HEK293 (cell line): ENCODE measurements around the gene DMBT1.

ENCODE experiments used
- CTCF ChIA-PET: fragments of 350-600 bp; formaldehyde crosslinking; extraction: SDS; loops from one replicate; lab custom pipeline; 2021; ENCODE audit warnings: antibody characterized with exemption; lab: Yijun Ruan, JAX
- POLR2A ChIA-PET: fragments of 300-600 bp; formaldehyde crosslinking; extraction: SDS; loops from one replicate; lab custom pipeline; 2020; ENCODE audit warnings: antibody characterized with exemption, inconsistent platforms; lab: Yijun Ruan, JAX
- H3K27ac ChIP-seq: fragments of 200-500 bp; sonication (Bioruptor generic); 2 replicates; pipeline ENCODE4 v1.5.1; 2014; ENCODE audit warnings: low read depth, low read length, control low read depth, inconsistent platforms; ENCODE audit errors: extremely low read depth
- H3K36me3 ChIP-seq, 2 experiments: fragments of 200-500 bp in 1 of 2; sonication (Bioruptor generic) in 1 of 2; 1 replicate in 1 of 2; 2 replicates in 1 of 2; pipeline ENCODE4 v1.5.1; 2014 to 2017; ENCODE audit warnings: inconsistent platforms in 2 of 2, low read length in 2 of 2; ENCODE audit not compliant: control insufficient read depth in 2 of 2, insufficient read depth in 1 of 2
- H3K4me1 ChIP-seq: fragments of 200-500 bp; sonication (Bioruptor generic); 2 replicates; pipeline ENCODE4 v1.5.1; 2014; ENCODE audit warnings: mild to moderate bottlenecking, low read length, inconsistent platforms; ENCODE audit not compliant: control insufficient read depth, insufficient read depth
- H3K4me3 ChIP-seq: 2 replicates; pipeline ENCODE4 v1.5.1; 2011; ENCODE audit warnings: low read depth, mild to moderate bottlenecking, control low read depth, low read length, moderate library complexity
- H3K9me3 ChIP-seq: fragments of 200-500 bp; sonication (Bioruptor generic); 2 replicates; pipeline ENCODE4 v1.5.1; 2014; ENCODE audit warnings: low read depth, low read length, inconsistent platforms; ENCODE audit not compliant: control insufficient read depth, insufficient read depth
- BCL11B ChIP-seq: fragments of 450-650 bp; formaldehyde crosslinking; IDR thresholded peaks from 2 replicates; pipeline ENCODE4 v1.5.1; 2016; ENCODE audit warnings: low read depth, missing biosample characterization, missing genetic modification characterization
- EGR2 ChIP-seq: fragments of 450-650 bp; formaldehyde crosslinking; IDR thresholded peaks from 2 replicates; pipeline ENCODE4 v1.5.1; 2016; ENCODE audit warnings: low read depth, missing biosample characterization, missing genetic modification characterization
- KLF10 ChIP-seq: fragments of 450-650 bp; IDR thresholded peaks from 2 replicates; pipeline ENCODE4 v1.5.1; 2018; ENCODE audit warnings: missing biosample characterization, mild to moderate bottlenecking, missing genetic modification characterization
- KLF16 ChIP-seq: fragments of 450-650 bp; formaldehyde crosslinking; IDR thresholded peaks from 2 replicates; pipeline ENCODE4 v1.5.1; 2017; ENCODE audit warnings: missing biosample characterization, missing genetic modification characterization
- PRDM4 ChIP-seq: fragments of 450-650 bp; formaldehyde crosslinking; IDR thresholded peaks from 2 replicates; pipeline ENCODE4 v1.5.1; 2017; ENCODE audit warnings: missing biosample characterization, missing genetic modification characterization
- SCRT2 ChIP-seq: fragments of 450-650 bp; formaldehyde crosslinking; IDR thresholded peaks from 2 replicates; pipeline ENCODE4 v1.5.1; 2016; ENCODE audit warnings: missing biosample characterization, missing genetic modification characterization
- SETDB1 ChIP-seq: IDR thresholded peaks from one replicate; pipeline ENCODE4 v1.6.1; 2017; ENCODE audit warnings: mild to moderate bottlenecking, low read length, moderate library complexity, mixed read lengths; ENCODE audit not compliant: insufficient read length
- ZBTB21 ChIP-seq: fragments of 450-650 bp; formaldehyde crosslinking; IDR thresholded peaks from 2 replicates; pipeline ENCODE4 v1.5.1; 2017; ENCODE audit warnings: missing biosample characterization, missing genetic modification characterization
- ZNF10 ChIP-seq: fragments of 450-650 bp; formaldehyde crosslinking; IDR thresholded peaks from 2 replicates; pipeline ENCODE4 v1.5.1; 2017; ENCODE audit warnings: missing biosample characterization, missing genetic modification characterization
- ZNF132 ChIP-seq: fragments of 450-650 bp; formaldehyde crosslinking; IDR thresholded peaks from 2 replicates; pipeline ENCODE4 v1.5.1; 2017; ENCODE audit warnings: missing biosample characterization, missing genetic modification characterization, borderline replicate concordance
- ZNF138 ChIP-seq: fragments of 450-650 bp; formaldehyde crosslinking; IDR thresholded peaks from 2 replicates; pipeline ENCODE4 v1.5.1; 2016; ENCODE audit warnings: missing biosample characterization, missing genetic modification characterization, borderline replicate concordance
- ZNF239 ChIP-seq: fragments of 450-650 bp; formaldehyde crosslinking; IDR thresholded peaks from 2 replicates; pipeline ENCODE4 v1.5.1; 2016; ENCODE audit warnings: missing biosample characterization, missing genetic modification characterization
- ZNF335 ChIP-seq: fragments of 450-650 bp; formaldehyde crosslinking; conservative IDR thresholded peaks from 2 replicates; pipeline ENCODE4 v1.5.1; 2016; ENCODE audit warnings: missing biosample characterization, missing genetic modification characterization
- ZNF350 ChIP-seq: fragments of 450-650 bp; formaldehyde crosslinking; IDR thresholded peaks from 2 replicates; pipeline ENCODE4 v1.5.0; 2017; ENCODE audit warnings: missing biosample characterization, mild to moderate bottlenecking, missing genetic modification characterization
- ZNF366 ChIP-seq: fragments of 450-650 bp; formaldehyde crosslinking; conservative IDR thresholded peaks from 2 replicates; pipeline ENCODE4 v1.5.1; 2016; ENCODE audit warnings: missing biosample characterization, missing genetic modification characterization
- ZNF433 ChIP-seq: fragments of 450-650 bp; formaldehyde crosslinking; IDR thresholded peaks from 2 replicates; pipeline ENCODE4 v1.5.1; 2016; ENCODE audit warnings: missing biosample characterization, missing genetic modification characterization, low read depth
- ZNF555 ChIP-seq: fragments of 450-650 bp; formaldehyde crosslinking; conservative IDR thresholded peaks from 2 replicates; pipeline ENCODE4 v1.5.1; 2017; ENCODE audit warnings: missing biosample characterization, mild to moderate bottlenecking, missing genetic modification characterization, inconsistent platforms
- ZNF571 ChIP-seq: fragments of 450-650 bp; formaldehyde crosslinking; IDR thresholded peaks from 2 replicates; pipeline ENCODE4 v1.5.0; 2017; ENCODE audit warnings: missing biosample characterization, missing genetic modification characterization
- ZNF777 ChIP-seq: fragments of 450-650 bp; formaldehyde crosslinking; IDR thresholded peaks from 2 replicates; pipeline ENCODE4 v1.5.1; 2017; ENCODE audit warnings: missing biosample characterization, missing genetic modification characterization, borderline replicate concordance
- ZNF830 ChIP-seq: fragments of 450-650 bp; IDR thresholded peaks from 2 replicates; pipeline ENCODE4 v1.5.0; 2018; ENCODE audit warnings: missing biosample characterization, missing genetic modification characterization, low read depth, mild to moderate bottlenecking, moderate library complexity
- ZSCAN23 ChIP-seq: fragments of 450-650 bp; formaldehyde crosslinking; IDR thresholded peaks from 2 replicates; pipeline ENCODE4 v1.5.1; 2016; ENCODE audit warnings: missing biosample characterization, missing genetic modification characterization
- TF ChIP-seq, protein P1 (sequence below): fragments of 450-650 bp; formaldehyde crosslinking; IDR thresholded peaks from 2 replicates; pipeline ENCODE4 v1.5.1; 2016; ENCODE audit warnings: missing biosample characterization, missing genetic modification characterization
- TF ChIP-seq, protein P2 (sequence below): fragments of 450-650 bp; formaldehyde crosslinking; conservative IDR thresholded peaks from 2 replicates; pipeline ENCODE4 v1.5.1; 2016; ENCODE audit warnings: low read depth, missing biosample characterization, missing genetic modification characterization
- TF ChIP-seq, protein P3 (sequence below): fragments of 450-650 bp; formaldehyde crosslinking; IDR thresholded peaks from 2 replicates; pipeline ENCODE4 v1.5.1; 2016; ENCODE audit warnings: missing biosample characterization, missing genetic modification characterization

The DMBT1 gene

GRCh38 chr10:122688293-122688989 is 127.9 kb downstream of the DMBT1 start:
- no peak for TF ChIP-seq ZNF571 (tag by site-specific recombination)
- no peak for TF ChIP-seq ZNF830 (tag by site-specific recombination)
- no peak for TF ChIP-seq ZNF350 (tag by site-specific recombination)
- no peak for TF ChIP-seq ZNF239 (tag by site-specific recombination)
- no peak for TF ChIP-seq BCL11B (tag by site-specific recombination)
- no peak for TF ChIP-seq ZBTB21 (tag by site-specific recombination)
- TF ChIP-seq ZSCAN23: no peak
- TF ChIP-seq SETDB1: no peak
- no peak for TF ChIP-seq ZNF10 (tag by site-specific recombination)
- no peak for TF ChIP-seq KLF16 (tag by site-specific recombination)
- TF ChIP-seq PRDM4 (tag by site-specific recombination): no peak
- TF ChIP-seq ZNF433 (tag by site-specific recombination): no peak
- ChIA-PET POLR2A (no interaction called here), CTCF (interaction anchor here (1.6 kb wide), 1 partner anchor 253 kb away, joined by 4 read pairs; no protein-coding TSS in a partner anchor)

GRCh38 chr10:122689146-122689820 is 128.7 kb downstream of the DMBT1 start:
- Histone ChIP-seq H3K9me3 (no peaks in the 10 kb centered on the region), H3K4me1 (no peaks in the 10 kb centered on the region), H3K36me3 (no peaks in the 10 kb centered on the region), H3K27ac (no peak overlapping the region), H3K4me3 (no peak overlapping the region)
- ChIA-PET POLR2A (no interaction called here), CTCF (interaction anchor here (1.1 to 1.6 kb wide), 4 partner anchors 15 to 254 kb away, joined by 3 to 8 read pairs (median 4); no protein-coding TSS in a partner anchor)
- TF ChIP-seq ZNF366 (tag by site-specific recombination) (no peak), KLF10 (tag by site-specific recombination) (no peak), ZNF433 (tag by site-specific recombination) (no peak), SCRT2 (no peak), ZNF138 (tag by site-specific recombination) (no peak), EGR2 (tag by site-specific recombination) (no peak), ZNF132 (tag by site-specific recombination) (no peak), ZNF777 (tag by site-specific recombination) (no peak), ZNF555 (tag by site-specific recombination) (no peak), ZNF335 (no peak)
- TF ChIP-seq, protein P1, sequence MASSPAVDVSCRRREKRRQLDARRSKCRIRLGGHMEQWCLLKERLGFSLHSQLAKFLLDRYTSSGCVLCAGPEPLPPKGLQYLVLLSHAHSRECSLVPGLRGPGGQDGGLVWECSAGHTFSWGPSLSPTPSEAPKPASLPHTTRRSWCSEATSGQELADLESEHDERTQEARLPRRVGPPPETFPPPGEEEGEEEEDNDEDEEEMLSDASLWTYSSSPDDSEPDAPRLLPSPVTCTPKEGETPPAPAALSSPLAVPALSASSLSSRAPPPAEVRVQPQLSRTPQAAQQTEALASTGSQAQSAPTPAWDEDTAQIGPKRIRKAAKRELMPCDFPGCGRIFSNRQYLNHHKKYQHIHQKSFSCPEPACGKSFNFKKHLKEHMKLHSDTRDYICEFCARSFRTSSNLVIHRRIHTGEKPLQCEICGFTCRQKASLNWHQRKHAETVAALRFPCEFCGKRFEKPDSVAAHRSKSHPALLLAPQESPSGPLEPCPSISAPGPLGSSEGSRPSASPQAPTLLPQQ (tag by site-specific recombination): no peak
- TF ChIP-seq, protein P2, sequence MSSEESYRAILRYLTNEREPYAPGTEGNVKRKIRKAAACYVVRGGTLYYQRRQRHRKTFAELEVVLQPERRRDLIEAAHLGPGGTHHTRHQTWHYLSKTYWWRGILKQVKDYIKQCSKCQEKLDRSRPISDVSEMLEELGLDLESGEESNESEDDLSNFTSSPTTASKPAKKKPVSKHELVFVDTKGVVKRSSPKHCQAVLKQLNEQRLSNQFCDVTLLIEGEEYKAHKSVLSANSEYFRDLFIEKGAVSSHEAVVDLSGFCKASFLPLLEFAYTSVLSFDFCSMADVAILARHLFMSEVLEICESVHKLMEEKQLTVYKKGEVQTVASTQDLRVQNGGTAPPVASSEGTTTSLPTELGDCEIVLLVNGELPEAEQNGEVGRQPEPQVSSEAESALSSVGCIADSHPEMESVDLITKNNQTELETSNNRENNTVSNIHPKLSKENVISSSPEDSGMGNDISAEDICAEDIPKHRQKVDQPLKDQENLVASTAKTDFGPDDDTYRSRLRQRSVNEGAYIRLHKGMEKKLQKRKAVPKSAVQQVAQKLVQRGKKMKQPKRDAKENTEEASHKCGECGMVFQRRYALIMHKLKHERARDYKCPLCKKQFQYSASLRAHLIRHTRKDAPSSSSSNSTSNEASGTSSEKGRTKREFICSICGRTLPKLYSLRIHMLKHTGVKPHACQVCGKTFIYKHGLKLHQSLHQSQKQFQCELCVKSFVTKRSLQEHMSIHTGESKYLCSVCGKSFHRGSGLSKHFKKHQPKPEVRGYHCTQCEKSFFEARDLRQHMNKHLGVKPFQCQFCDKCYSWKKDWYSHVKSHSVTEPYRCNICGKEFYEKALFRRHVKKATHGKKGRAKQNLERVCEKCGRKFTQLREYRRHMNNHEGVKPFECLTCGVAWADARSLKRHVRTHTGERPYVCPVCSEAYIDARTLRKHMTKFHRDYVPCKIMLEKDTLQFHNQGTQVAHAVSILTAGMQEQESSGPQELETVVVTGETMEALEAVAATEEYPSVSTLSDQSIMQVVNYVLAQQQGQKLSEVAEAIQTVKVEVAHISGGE: no peak
- TF ChIP-seq, protein P3, sequence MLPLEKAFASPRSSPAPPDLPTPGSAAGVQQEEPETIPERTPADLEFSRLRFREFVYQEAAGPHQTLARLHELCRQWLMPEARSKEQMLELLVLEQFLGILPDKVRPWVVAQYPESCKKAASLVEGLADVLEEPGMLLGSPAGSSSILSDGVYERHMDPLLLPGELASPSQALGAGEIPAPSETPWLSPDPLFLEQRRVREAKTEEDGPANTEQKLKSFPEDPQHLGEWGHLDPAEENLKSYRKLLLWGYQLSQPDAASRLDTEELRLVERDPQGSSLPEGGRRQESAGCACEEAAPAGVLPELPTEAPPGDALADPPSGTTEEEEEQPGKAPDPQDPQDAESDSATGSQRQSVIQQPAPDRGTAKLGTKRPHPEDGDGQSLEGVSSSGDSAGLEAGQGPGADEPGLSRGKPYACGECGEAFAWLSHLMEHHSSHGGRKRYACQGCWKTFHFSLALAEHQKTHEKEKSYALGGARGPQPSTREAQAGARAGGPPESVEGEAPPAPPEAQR (tag by site-specific recombination): no peak

More at GRCh38 chr10:122688293-122688989, 127.9 kb downstream of the DMBT1 start:
- no peaks in the 10 kb centered on the region for H3K9me3 ChIP-seq
- no peak overlapping the region for H3K4me3 ChIP-seq
- H3K36me3 ChIP-seq: no peaks in the 10 kb centered on the region
- no peaks in the 10 kb centered on the region for H3K4me1 ChIP-seq
- H3K27ac ChIP-seq: no peak overlapping the region
